Hematopoietic multipotent progenitor cell treated with erythropoietin and hydrocortisone succinate and interleukin-3 and kit ligand, for 4 days (in vitro differentiated cells): ENCODE measurements around the gene TEX29.
A peak's percentile ranks its signal among the peaks of the same experiment; 100 is the strongest.

ENCODE experiments used
- DNase-seq: peaks from one replicate; pipeline ENCODE4 v3.0.0-alpha.2; 2015

TEX29 gene

DNA sequence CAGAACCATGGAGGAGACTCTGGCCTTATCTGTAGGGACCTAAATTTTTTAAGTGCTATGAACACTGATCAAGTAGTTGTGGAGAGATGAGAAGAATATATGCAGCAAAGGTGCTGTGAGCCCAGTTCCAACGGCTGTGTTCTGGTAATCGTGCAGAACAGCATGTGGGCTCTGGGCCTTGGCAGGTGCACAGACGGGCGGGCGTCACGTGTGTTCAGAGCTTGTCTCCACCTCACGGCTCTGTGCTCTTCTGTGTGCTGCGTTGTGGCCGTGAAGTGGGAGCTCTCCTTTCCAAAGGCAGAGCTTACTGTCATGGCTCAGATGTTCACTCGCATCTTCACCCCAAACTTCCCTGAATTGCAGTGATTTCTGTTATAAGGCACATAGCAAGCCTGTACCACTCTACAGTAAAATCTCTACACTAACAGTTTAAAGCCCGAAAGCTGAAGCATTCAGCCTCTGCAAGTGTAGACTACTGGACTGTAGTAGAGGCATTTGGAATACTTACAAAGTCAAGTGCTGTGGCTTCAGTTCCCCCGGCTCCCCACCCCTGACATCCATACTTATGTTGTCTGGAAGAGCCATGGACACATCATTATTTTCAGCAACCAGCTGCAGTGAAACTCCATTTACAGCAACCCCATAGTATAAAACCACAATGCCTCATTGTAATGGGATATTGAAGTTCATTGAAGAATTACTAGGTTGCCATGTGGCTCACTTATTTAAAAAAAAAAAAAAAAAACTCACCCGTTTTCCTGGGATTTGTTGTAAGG lies 27.5 kb upstream of the TEX29 start:
- DNase-seq, result no peak

DNA sequence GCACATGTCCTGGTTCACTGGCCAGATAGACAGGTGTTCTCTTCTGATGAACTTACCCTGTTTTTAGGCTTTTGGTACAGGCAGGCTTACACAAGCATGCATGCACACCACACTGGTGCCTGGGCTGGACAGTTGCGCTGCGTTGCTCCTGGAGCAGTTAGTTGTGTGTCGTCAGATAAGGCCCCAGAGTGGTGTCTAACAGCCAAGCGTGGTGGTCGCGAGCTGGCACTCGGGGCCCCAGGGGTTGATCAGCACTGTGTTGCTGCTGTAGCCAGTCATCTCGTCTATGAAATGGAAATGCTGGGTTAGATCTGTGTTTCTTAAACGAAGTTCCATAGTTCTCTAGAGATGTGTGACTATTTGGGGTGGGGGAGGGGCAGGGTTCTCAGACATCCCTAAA lies 24.6 kb upstream of the TEX29 start:
- DNase-seq, result peak; percentile 71

DNA sequence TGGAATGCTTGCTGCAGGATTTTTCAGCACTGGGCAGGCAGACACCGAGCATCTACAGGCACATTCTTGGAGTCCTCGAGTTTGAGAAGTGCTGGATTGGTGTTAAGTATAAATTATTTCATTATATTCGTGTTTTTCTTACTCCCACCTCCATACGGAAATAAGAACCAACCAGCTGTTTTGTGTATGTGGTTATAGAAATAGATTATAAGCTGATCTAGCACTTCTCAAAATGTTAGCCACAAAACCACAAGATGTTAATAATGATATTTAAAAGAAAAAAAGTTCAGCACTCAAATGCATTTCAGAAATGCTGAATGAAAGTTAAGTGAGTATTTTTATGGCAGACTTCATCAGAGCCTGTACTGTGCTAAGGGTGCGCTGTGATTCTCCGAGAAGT lies 24.0 kb upstream of the TEX29 start:
- DNase-seq, result peak; percentile 71

DNA sequence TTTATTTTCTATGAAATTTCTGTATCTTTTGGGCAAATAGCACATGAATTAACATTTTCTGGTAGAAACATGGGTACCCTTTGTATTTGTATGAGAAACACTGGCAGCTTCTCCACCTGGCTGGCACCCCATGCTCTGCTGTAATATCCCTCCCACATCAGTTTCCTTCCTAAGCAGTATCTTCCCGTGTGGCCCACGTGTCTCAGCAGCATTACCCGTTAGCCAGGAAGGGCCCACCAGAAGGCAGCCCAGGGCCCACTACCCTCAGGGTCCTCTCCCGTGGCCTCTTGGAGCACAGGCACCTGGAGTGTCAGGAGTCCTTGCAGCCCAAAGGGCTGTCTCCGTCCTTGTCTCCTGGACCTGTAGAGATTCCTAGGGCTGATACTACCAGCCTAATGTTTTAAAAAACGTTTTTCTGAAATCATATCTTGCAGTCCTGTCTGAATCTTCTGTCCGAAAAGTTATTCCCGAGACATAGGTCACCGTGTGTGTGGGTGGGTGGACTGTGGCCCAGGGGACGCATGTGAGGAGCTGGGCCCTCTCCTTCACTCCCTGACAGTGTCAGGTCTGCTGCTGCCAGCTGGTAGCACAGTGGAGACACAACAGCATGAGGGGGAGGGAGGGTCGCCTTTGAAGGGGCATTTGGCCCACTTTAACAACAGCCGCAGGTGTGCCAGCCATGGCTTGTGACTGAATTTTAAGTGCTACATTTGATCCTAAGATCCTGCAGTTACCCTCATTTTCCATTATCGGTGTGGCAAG lies 22.0 kb upstream of the TEX29 start:
- DNase-seq, result no peak

DNA sequence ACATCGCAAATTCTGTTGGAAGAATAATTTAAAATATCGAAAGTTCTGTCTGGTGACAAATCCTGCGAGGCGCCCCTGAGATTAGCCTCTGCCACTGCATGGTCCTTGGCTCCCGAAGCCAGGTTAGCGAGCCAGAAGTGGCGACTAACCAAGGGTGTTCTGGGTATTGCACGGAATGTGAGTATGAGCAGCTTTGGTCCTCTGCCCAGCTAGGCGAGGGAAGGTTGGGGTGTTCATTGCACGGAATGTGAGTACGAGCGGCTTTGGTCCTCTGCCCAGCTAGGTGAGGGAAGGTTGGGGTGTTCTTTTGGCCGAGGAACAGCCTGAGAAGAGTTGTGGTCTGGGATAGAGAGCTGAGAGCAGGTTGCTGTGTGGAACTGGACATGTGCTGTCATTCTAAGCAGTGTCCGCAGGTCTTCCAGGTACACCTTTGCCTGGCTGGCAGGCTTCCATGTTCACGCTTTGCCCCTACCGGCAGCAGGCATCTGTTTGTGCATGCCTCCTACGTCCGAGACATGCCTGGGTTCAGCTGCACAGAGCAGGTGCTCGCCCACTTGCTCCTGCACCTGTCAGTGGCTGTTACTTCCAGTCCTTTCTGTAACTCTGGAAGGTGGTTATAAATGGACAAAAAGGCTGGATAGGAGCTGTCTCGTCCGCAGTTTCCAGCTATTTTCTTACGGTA lies 18.3 kb upstream of the TEX29 start:
- DNase-seq, result no peak

DNA sequence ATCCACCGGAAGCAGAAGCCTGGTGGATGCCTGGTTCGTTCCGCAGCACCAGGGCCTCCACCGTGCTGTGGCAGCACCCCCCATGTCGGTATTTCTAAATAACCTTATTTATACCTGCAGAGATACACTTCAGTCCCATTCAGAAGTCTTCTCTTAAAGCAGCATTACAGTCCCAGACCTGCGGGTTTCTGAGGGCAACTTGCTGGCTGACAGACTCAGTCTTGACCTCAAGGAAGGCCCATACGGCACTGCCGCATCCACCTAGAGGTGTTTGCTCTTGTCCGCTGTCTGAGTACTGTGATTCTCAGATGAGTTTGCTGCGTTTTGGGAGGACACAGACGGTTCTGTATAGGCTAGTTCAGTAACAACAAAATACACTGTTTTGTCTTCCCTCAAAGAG lies 16.9 kb upstream of the TEX29 start:
- no peak for DNase-seq

DNA sequence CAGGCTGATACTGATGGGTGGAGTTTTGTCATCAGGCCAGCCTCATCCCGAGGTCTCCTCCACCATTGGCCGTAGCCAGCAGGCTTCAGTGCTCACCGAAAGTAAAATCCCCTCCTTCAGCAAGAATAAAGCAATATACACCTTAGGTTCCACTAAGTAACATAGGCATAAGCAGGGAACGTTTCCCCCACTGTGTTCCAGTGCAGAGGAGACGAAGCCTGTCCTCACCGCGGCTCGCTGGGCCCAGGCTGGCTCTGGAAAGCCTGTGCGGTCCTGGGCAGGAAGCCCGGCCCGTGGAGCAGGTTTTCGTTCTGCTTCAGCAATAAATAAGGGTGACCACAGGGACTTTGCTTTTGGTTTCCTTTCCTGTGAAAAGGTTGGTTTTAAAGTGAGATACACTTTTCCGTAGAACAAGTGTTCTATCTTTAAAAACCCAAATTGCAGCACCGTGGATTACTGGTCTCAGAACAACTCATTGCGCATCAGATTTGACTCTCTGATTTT lies 16.3 kb upstream of the TEX29 start:
- DNase-seq, result no peak

DNA sequence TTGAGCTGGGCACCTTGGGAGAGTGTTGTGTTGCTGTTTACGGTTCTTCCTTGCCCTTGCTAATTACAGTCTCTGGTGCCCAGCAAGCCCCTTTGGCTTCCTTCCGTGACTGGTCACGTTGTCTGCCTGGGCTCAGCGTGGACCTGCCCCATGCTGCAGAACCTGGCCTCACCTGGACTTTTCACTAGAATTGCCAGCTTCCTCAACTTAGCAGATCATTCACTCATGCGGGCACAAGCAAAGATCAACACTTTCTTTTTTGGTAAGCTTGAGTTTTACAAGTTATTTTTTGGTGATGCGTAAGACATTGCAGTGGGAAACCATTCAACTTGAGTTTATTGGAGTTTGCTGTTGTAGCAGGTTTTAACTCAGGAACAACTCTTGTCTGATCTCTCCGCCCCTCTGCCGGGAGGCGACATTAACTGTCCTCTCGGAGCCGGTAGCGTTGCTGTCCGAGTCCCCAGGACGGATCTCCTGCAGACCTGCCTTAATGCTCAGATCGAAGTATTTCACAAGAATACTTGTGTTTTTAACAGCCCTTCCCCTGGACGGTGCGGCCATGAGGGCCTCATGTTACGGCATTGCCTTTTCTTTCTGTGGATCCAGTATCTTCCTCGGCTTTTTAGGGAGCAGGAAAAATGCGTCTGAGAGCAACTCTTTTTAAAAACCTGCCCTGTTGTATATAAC lies 15.7 kb upstream of the TEX29 start:
- no peak for DNase-seq

DNA sequence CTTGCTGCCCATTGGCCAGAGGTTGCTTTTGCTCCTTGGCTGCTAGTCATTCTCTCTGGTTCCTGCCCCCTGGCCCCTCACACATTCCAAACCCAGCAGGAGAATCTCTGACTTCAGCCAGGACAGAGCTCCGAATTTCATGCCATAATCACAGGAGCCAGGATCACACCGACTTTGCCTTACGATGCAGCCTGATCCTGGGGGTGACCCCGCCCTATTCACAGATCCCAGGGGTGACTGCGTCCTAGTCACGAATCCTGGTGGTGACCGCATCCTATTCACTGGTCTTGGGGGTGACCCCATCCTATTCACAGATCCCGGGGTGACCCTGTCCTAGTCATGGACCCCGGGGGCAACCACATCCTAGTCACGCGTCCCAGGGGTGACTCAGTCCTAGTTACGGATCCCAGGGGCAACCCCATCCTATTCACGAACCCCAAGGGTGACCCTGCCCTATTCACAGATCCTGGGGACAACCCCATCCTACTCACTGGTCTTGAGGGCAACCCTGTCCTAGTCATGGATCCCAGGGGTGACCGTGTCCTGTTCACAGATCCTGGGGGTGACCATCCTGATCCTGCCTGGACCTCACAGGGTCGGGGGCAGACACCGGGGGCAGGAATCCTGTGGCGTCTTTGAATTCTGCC lies 7.4 kb upstream of the TEX29 start:
- no peak for DNase-seq

DNA sequence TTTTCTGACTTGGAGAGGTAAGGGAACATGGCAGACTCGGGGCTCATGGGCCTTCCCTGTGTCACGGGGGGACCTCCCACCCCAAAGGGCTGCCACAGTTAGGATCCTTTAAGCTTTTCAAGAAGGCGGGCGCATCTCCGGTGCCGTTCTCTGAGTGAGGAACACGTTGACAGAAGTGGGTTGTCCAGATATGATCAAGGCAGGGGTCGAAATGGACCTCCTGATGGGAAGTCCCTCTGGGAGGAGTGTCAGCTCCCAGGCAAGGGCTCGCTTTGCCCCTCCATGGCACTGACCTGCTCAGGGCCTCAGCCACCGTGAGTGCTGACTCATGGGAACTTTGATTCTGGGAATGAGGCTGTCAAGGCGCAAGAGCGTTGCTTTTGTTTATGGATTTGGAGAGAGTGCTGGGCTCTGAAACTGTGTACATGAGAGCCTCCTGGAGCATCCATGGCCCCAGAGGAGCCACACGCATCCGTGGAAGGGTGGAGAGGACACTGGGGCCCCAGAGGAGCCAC lies 6.5 kb upstream of the TEX29 start:
- DNase-seq, result no peak

DNA sequence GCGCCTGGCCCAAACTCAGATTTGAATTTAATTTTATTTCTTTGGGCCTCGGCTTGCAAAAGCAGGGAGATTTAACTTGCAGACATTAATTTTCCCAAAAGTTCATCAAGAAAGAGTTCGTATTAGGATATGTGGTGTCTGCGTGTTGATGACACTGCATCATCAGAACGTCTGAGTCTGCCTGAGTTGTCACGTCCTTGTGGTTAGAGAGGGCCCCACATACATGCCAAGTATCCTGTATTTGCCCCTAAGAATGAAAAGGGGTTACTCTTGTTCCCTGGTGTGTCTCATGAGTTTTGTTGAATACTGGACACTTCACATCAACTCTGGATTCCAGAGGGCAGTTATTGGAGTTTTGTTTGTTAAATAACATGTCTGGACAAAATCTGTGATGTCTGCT lies 5.6 kb upstream of the TEX29 start:
- no peak for DNase-seq

DNA sequence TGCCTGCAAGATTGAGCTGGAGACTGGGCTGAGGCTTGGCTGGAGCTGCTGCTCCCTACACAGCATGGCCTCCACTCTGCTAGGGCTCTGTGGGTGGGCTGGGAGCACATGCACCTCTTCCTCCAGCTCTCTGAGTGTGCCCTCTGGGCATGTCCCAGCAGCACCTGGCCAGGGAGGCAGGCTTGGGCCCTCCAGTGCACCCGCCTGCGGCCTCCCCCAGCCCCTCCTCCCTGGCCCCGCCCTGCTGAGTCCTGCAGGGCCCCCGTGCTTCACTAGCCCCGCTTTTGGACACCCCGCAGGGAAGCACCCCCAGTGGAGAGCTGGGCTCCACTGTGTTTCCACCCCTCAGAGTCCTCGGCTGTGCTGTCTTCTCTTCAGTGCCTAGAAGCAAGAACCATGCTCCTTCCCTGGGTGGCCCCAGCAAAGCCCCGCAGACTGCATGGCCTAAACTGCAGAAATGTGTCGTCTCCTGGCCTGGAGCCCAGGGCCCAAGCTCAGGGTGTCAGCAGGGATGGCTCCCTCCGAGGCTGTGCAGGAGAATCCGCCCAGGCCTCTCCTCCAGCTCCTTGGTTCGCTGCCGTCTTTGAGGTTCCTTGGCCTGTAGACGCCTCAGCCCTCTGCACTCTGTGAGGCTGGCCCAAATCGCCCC lies 5.0 kb upstream of the TEX29 start:
- DNase-seq, result no peak

DNA sequence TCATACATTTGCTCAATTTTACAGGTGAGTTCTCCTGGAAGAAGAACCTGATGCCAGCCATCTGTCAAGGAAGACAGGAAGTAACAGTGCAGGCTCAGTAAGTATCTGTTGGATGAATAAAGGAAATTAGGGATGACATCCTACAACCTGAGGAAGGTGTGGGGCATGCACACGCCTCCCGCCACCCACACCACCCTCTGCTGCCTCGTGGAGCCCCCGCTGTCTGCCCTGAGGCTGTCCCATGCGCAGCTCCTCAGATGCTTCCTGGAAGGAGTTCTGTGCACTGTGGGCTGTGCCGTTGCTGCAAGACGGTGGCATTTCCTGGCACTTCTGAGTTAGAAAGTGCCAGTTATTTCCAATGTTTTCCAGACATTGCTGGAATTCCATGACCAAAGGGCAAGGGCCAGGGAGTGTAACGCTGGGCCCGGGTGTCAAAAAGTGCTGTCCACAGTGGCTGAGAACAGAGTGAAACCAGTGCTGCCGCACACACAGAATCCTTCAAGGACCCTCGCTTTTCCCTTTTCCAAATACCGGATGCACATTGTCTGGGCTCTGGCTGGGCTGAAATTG lies 4.2 kb upstream of the TEX29 start:
- DNase-seq, result no peak

DNA sequence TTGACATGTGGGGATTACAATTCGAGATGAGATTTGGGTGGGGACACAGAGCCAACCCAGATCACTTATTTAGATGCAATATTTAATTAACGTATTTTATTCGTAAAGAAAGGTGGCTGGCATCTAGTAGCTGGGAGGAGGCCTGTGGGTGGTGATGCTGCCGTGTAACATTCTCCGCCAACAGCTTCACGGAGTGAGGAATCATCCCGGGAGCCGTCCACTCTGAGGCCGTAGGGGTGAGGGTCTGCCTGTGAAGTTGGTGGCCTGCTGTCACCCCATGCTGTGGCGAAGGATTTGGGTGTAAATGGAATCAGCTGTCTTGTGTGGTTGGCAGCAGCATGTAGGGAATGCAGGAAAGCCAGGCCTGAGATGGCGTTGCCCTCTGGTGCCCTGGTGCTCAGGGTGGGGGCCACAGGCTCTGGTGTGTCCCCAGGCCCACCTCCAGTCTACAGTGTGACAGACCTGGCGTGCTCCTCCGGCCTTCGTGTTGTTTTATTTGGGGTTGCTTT lies 3.3 kb upstream of the TEX29 start:
- no peak for DNase-seq

DNA sequence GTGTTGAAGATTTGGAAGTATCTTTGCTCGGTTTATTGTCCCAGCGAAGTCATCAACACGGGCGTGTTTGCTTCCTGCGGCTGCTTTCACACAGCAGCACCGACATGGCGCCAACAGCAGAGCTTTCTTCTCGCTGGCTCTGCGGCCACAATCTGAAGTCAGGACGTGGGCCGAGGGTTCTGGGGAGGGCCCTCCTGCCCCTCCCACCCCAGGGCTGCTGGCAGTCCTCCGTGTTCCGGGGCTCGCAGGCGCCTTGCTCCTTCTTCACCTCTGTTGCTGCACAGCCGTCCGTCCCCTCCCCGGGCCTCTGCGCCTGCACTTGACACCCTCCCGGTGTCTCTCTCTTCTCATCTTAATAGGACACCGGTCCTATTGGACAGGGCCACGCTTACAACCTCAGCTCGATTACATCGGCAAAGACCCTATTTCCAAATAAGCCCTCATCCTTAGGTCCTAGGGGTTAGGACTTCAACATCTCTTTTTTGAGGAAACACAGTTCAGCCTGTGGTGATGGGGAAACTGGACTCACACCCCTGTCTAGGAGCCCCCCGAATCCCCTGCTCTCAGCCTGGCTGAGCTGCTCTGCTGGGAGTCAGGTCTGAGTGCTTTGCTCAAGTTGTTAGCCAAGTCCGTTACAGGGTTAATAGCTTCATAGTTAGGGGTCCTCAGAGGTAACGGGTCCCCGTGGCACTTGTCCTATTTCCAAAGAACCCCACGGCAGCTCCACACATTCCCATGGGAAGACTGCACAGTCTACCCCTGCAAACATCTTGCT lies 2.7 kb upstream of the TEX29 start:
- DNase-seq, result no peak

DNA sequence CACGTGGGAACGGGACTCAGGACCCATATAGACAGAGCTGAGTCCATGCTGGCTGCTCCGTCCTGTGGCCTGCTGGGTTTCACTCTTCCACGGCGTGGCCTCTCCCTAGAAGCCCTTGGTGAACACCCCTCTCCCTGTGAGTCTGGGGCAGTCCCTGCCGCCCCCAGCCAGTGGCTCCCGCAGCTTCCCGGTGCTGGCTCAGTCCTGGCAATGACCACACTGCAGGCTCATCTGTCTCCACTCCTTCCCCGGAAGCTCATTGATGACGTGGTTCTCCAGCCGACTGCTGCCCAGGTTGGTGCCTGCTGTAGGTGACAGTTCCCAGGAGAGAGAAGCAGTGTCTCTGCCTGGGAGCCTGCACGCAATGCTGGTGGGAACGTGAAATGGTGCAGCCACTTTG lies 2.1 kb upstream of the TEX29 start:
- no peak for DNase-seq

DNA sequence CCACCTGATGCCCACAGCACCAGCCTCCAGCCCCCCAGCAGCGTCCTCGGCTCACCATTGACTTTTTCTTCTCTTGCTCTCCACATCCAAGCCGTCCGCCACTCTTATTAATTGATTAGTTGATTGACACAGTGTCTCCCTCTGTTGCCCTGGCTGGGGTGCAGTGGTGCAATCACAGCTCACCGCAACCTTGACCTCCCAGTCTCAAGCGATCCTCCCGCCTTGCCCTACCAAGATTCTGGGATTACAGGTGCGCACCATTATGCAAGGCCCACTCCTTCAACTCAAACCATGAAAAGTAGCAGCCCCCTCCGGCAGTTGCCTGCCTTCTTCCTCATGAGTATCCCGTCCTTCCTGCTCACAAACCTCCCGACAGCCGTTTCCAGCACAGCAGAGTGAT lies 921 bp upstream of the TEX29 start:
- DNase-seq, result no peak

DNA sequence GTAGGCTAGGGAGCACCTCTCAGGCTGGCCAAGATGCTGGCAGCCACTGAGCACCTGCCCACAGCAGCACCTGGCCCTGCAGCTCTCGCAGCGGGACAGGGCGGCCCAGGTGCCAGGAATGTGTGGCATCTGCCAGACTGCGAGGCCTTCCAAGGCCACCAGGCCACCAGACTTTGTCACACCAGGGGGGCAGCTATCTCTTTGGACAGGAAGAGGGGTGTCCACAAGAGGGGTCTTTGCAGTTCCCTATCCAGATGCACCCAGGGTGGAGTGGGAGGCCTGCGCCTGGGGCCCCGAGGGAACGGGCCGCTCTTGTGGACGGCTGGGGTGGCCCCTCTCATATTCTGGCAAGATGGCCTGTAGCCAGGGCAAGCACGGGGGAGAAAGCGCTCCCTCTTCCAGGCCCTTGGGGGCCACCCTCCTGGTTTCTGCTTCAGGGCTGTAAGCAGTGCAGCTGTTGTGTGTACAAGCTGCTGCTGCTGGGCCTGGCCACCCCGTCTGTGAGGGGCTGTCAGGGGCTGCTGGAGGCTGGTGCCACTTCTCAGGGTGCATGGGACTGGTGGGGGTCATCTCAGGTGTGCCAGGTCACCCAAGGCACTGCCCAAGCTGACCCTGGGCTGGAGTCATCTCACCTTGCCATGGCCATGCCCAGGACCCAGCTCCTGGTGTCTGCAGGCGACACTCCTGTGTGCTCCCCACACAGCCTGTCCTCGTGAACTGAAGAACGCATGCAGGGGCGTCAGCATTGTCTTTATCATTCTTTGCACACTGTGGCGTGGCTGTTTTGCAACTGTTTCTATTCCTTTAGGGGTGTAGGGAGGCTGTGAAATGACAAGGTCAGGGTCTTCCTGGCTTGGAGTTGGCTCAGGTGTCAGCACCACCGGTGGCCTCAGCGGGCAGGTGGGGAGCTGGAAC lies 1.8 kb downstream of the TEX29 start:
- DNase-seq, result no peak

DNA sequence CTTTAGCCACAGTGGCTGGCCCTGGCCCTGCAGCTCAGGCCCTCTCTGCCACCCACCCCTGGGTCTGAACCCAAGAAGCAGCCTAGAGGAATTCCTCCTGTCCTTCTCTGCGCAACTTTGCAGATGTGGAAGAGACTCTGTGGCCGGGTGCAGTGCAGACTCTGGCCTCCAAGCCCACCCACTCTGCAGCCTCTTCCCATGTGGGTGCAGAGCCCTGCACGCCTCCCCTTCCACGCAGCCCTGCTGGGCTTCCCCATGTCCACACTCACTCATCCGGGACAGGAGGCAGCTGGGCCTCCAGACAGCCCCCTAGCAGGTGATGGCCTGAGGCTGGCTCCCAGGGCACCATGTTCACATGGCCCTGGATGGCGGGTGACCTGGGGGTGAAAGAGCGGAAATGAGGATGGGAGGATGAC lies 2.5 kb downstream of the TEX29 start:
- DNase-seq, result no peak
